Measurements from ENCODE around the gene ETV2.

ETV2 gene

GRCh38 chr19:35633727-35634440 is 7.7 kb upstream of the ETV2 start:
- ChIA-PET POLR2A (no interaction called here), CTCF (no interaction called here)
- no peak for DNase-seq (ENCODE audit: extremely low spot score)
- TF ChIP-seq HDGF (IDR thresholded peaks at IDR 0.05; ENCODE audit: borderline replicate concordance) (no peak), ARNT (IDR thresholded peaks at IDR 0.05) (no peak), NFRKB (IDR thresholded peaks at IDR 0.05) (no peak)

- POLR2A ChIA-PET = no interaction called here
These were observed 4.9 kb upstream of the ETV2 start for GRCh38 chr19:35636651-35637050.

GRCh38 chr19:35637165-35637564 is 4.4 kb upstream of the ETV2 start:
- DNase-seq (ENCODE audit: extremely low spot score) = no peak
- ChIA-PET POLR2A (interaction anchor here (0.9 to 1.8 kb wide), 3 partner anchors 9 to 27 kb away, joined by 3 to 9 read pairs (median 4); partner anchors contain the start of genes COX6B1 and RBM42), CTCF (interaction anchor here (1.0 kb wide), 1 partner anchor 12 kb away, joined by 4 read pairs; no protein-coding TSS in a partner anchor)
- no peak for TF ChIP-seq ARNT (IDR thresholded peaks at IDR 0.05)
- no peak for TF ChIP-seq TARDBP (IDR thresholded peaks at IDR 0.05)
- no peak for TF ChIP-seq HDGF (IDR thresholded peaks at IDR 0.05; ENCODE audit: borderline replicate concordance)

More at GRCh38 chr19:35636651-35637050, 4.9 kb upstream of the ETV2 start:
- CTCF ChIA-PET = no interaction called here
- DNase-seq (ENCODE audit: extremely low spot score) = no peak
- TF ChIP-seq HDGF (IDR thresholded peaks at IDR 0.05; ENCODE audit: borderline replicate concordance) (no peak), FOXM1 (IDR thresholded peaks at IDR 0.05; ENCODE audit: borderline replicate concordance) (no peak), ELF4 (IDR thresholded peaks at IDR 0.05) (no peak), L3MBTL2 (conservative IDR thresholded peaks at IDR 0.05) (no peak), FOXK2 (IDR thresholded peaks at IDR 0.05) (no peak), SP1 (IDR thresholded peaks at IDR 0.05) (no peak), CTBP1 (IDR thresholded peaks at IDR 0.05; ENCODE audit: borderline replicate concordance) (no peak), ZNF384 (IDR thresholded peaks at IDR 0.05) (no peak), ARNT (IDR thresholded peaks at IDR 0.05) (no peak), TARDBP (IDR thresholded peaks at IDR 0.05) (no peak), LEF1 (IDR thresholded peaks at IDR 0.05; ENCODE audit: borderline replicate concordance) (no peak)

GRCh38 chr19:35639321-35639639 is 2.3 kb upstream of the ETV2 start:
- ChIA-PET CTCF (no interaction called here), POLR2A (interaction anchor here (1.4 kb wide), 1 partner anchor 27 kb away, joined by 4 read pairs; the partner anchor contains the start of gene HAUS5)
- no peak for DNase-seq (ENCODE audit: extremely low spot score)
- TF ChIP-seq BHLHE40 (IDR thresholded peaks at IDR 0.05; ENCODE audit: borderline replicate concordance) (no peak), ARNT (IDR thresholded peaks at IDR 0.05) (no peak), L3MBTL2 (conservative IDR thresholded peaks at IDR 0.05) (no peak), LEF1 (IDR thresholded peaks at IDR 0.05; ENCODE audit: borderline replicate concordance) (no peak), NFRKB (IDR thresholded peaks at IDR 0.05) (no peak), TARDBP (IDR thresholded peaks at IDR 0.05) (no peak), ELF4 (IDR thresholded peaks at IDR 0.05) (no peak), FOXK2 (IDR thresholded peaks at IDR 0.05) (no peak), FOXA1 (IDR thresholded peaks at IDR 0.05) (no peak), SUZ12 (IDR thresholded peaks at IDR 0.05) (no peak), CTBP1 (IDR thresholded peaks at IDR 0.05; ENCODE audit: borderline replicate concordance) (no peak)

GRCh38 chr19:35639863-35640262 is 1.7 kb upstream of the ETV2 start:
- no peak for DNase-seq (ENCODE audit: extremely low spot score)
- POLR2A ChIA-PET = interaction anchor here (1.4 kb wide), 1 partner anchor 28 kb away, joined by 4 read pairs; the partner anchor contains the start of gene HAUS5
- TF ChIP-seq CTBP1 (IDR thresholded peaks at IDR 0.05; ENCODE audit: borderline replicate concordance) = no peak
- no peak for TF ChIP-seq PKNOX1 (IDR thresholded peaks at IDR 0.05)
- TF ChIP-seq BHLHE40 (IDR thresholded peaks at IDR 0.05; ENCODE audit: borderline replicate concordance) = no peak
- TF ChIP-seq ELF4 (IDR thresholded peaks at IDR 0.05) = no peak
- TF ChIP-seq SUZ12 (IDR thresholded peaks at IDR 0.05) = no peak
- no peak for TF ChIP-seq LEF1 (IDR thresholded peaks at IDR 0.05; ENCODE audit: borderline replicate concordance)
- no peak for TF ChIP-seq ARNT (IDR thresholded peaks at IDR 0.05)
- no peak for TF ChIP-seq FOXK2 (IDR thresholded peaks at IDR 0.05)
- no peak for TF ChIP-seq FOXM1 (IDR thresholded peaks at IDR 0.05; ENCODE audit: borderline replicate concordance)
- no peak for TF ChIP-seq ZNF384 (IDR thresholded peaks at IDR 0.05)
- TF ChIP-seq L3MBTL2 (conservative IDR thresholded peaks at IDR 0.05) = no peak
- no peak for TF ChIP-seq SP1 (IDR thresholded peaks at IDR 0.05)
- no peak for TF ChIP-seq FOXA1 (IDR thresholded peaks at IDR 0.05)
- no peak for TF ChIP-seq NFRKB (IDR thresholded peaks at IDR 0.05)
- TF ChIP-seq HDGF (IDR thresholded peaks at IDR 0.05; ENCODE audit: borderline replicate concordance) = no peak
- TF ChIP-seq TARDBP (IDR thresholded peaks at IDR 0.05) = no peak
- CTCF ChIA-PET = no interaction called here

GRCh38 chr19:35642312-35642711 is 767 bp downstream of the ETV2 start:
- TF ChIP-seq HDGF (IDR thresholded peaks at IDR 0.05; ENCODE audit: borderline replicate concordance) = no peak
- no peak for TF ChIP-seq LEF1 (IDR thresholded peaks at IDR 0.05; ENCODE audit: borderline replicate concordance)
- POLR2A ChIA-PET = interaction anchor here (1.3 to 2.1 kb wide), 2 partner anchors 11 to 18 kb away, joined by 3 to 7 read pairs; no protein-coding TSS in a partner anchor

GRCh38 chr19:35642798-35643254 is 1.3 kb downstream of the ETV2 start:
- no peak for TF ChIP-seq BHLHE40 (IDR thresholded peaks at IDR 0.05; ENCODE audit: borderline replicate concordance)
- TF ChIP-seq FOXA1 (IDR thresholded peaks at IDR 0.05) = no peak
- TF ChIP-seq FOXK2 (IDR thresholded peaks at IDR 0.05) = no peak
- ChIA-PET POLR2A (interaction anchor here (1.3 to 2.6 kb wide), 6 partner anchors 11 to 106 kb away, joined by 3 to 16 read pairs (median 6); partner anchors contain the start of genes HAUS5 and LIN37), CTCF (no interaction called here)
- DNase-seq (ENCODE audit: extremely low spot score) = no peak

More at GRCh38 chr19:35642312-35642711, 767 bp downstream of the ETV2 start:
- no peak for DNase-seq (ENCODE audit: extremely low spot score)
- CTCF ChIA-PET = no interaction called here
